NCI-H1694 (cell line): ENCODE measurements around the gene NOTCH4.
"Not testable (repeated sequence)": the region's sequence is repeated elsewhere in the genome, so short reads cannot be mapped to it uniquely, and the experiment has no call there.

ENCODE experiments used
- DNase-seq: peaks from one replicate; lab custom pipeline; 2025; lab: John Stamatoyannopoulos, UW

NOTCH4 gene

GRCh38 chr6:32223258-32224235 lies at the start of gene NOTCH4:
Gene NOTCH4, minus strand, starts transcription at chr6:32224067. Its CDS starts 139 bp downstream, at chr6:32223928.
- no peak for DNase-seq

GRCh38 chr6:32271429-32271828 lies 47.6 kb upstream of the NOTCH4 start:
- no peak for DNase-seq

- not testable (repeated sequence) for DNase-seq
These were observed 44.6 kb upstream of the NOTCH4 start for GRCh38 chr6:32268459-32268858.

- DNase-seq = no peak
These were observed 43.2 kb upstream of the NOTCH4 start for GRCh38 chr6:32267035-32267434.

- not testable (repeated sequence) for DNase-seq
These were observed 33.4 kb upstream of the NOTCH4 start for GRCh38 chr6:32257262-32257661.

GRCh38 chr6:32255199-32256153 lies 31.6 kb upstream of the NOTCH4 start:
- no peak for DNase-seq

- no peak for DNase-seq
These were observed 30.9 kb upstream of the NOTCH4 start for GRCh38 chr6:32254761-32255198.

GRCh38 chr6:32252331-32253009 lies 28.6 kb upstream of the NOTCH4 start:
- no peak for DNase-seq

GRCh38 chr6:32249262-32249661 lies 25.4 kb upstream of the NOTCH4 start:
- DNase-seq = no peak

- no peak for DNase-seq
These were observed 23.5 kb upstream of the NOTCH4 start for GRCh38 chr6:32247401-32247800.

- DNase-seq = no peak
These were observed 21.1 kb upstream of the NOTCH4 start for GRCh38 chr6:32244946-32245398.

GRCh38 chr6:32244270-32244669 lies 20.4 kb upstream of the NOTCH4 start:
- DNase-seq = no peak

GRCh38 chr6:32242318-32242813 lies 18.5 kb upstream of the NOTCH4 start:
- not testable (repeated sequence) for DNase-seq

GRCh38 chr6:32240686-32241085 lies 16.8 kb upstream of the NOTCH4 start:
- DNase-seq = no peak

GRCh38 chr6:32239462-32239861 lies 15.6 kb upstream of the NOTCH4 start:
- no peak for DNase-seq

- no peak for DNase-seq
These were observed 11.1 kb upstream of the NOTCH4 start for GRCh38 chr6:32234934-32235333.

GRCh38 chr6:32226434-32226833 lies 2.6 kb upstream of the NOTCH4 start:
- no peak for DNase-seq

- no peak for DNase-seq
These were observed 829 bp upstream of the NOTCH4 start for GRCh38 chr6:32224696-32225095.

GRCh38 chr6:32222333-32223230 lies 1.3 kb downstream of the NOTCH4 start:
- no peak for DNase-seq

GRCh38 chr6:32220021-32220420 lies 3.8 kb downstream of the NOTCH4 start:
- DNase-seq = no peak
